ENCODE results near the gene ZC3H10. TPM values are rescaled to one million over a fixed set of nuclear protein-coding genes. Genes with fewer than 3 reads are reported as not detected.
"Not testable (repeated sequence)": the region's sequence is repeated elsewhere in the genome, so short reads cannot be mapped to it uniquely, and the experiment has no call there.

ZC3H10 gene
- total RNA-seq, 1 experiment from 2014 or later = 3.1 TPM

DNA sequence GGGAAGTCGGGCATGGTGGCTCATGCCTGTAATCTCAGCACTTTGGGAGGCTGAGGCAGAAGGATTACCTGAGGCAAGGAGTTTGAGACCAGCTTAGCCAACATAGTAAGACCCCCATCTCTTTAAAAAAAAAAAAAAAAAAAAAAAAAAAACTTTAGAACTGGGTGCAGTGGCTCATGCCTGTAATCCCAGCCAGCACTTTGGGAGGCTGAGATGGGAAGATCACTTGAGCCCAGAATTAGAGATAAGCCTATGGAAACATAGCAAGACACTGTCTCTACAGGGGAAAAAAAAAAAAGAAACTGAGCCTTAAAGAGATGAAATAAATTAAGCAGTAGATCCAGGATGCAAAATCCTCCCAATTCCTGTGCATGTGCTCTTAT is 15.4 kb upstream of the ZC3H10 start:
- no peak for DNase-seq (ENCODE audit: low read depth)

DNA sequence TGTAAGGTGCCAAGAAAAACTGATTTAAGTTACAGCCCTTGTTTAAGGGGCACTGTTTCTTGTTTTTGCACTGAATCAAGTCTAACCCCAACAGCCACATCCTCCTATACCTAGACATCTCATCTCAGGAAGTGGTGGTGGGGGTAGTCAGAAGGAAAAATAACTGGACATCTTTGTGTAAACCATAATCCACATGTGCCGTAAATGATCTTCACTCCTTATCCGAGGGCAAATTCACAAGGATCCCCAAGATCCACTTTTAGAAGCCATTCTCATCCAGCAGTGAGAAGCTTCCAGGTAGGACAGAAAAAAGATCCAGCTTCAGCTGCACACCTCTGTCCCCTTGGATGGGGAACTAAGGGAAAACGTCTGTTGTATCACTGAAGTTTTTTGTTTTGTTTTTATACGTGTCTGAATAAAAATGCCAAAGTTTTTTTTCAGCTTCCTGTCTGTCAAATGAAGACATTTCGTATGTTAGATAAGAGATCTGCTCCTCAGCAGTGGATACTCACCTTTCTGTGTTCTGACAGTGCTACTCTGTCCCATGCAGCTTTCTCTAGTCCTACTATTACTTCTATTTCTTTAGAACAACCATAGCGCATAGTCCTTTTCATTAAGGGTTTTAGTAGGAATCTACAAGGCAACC is 14.9 kb upstream of the ZC3H10 start:
- DNase-seq (ENCODE audit: low read depth) = no peak

DNA sequence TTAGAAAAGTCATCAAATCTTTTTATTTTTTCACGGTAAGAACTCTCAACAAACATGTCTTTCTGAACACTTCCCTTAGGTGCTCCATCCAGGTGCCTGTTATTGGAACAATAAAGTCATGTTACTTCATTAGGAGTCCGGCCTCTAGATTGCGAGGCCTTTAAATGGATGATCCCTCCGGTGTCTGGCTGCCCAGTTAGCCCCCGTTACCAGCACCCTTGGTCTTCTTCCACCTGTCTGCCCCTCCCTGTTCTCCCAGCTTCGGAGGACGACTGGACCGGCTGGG is 14.3 kb upstream of the ZC3H10 start:
- DNase-seq (ENCODE audit: low read depth) = no peak

DNA sequence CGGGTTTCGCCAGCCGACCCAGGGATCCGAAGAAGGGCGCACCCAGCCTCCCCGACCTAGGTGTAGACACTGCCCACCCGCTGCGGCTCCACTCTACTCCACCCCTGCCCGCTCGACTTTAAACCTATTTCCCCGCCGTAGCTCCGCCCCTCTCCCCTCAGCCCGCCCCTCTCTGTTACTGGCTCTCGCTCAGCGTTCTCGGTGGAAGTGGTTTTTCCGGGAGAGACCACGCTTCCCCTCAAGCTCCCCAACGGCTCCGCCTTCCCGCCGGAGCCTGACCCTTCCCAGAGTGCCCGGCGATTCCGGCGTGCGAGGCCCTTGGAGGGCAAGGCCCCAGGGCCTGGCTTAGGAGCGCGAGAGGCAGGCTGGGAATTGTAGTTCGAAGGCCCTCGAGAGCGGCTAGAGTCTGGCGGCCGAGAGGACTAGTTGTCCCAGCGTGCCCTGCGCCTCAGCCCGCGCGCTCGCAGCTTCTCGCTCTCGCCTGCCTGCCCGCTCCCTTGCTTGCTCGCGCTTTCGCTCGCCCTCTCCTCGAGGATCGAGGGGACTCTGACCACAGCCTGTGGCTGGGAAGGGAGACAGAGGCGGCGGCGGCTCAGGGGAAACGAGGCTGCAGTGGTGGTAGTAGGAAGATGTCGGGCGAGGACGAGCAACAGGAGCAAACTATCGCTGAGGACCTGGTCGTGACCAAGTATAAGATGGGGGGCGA is 13.8 kb upstream of the ZC3H10 start, which contains the start of gene PA2G4:
PA2G4 (plus strand) TSS at position 451 of the 706 bp plus-strand sequence; CDS start at position 630, 179 bp downstream.
- peak; percentile 98 for DNase-seq (ENCODE audit: low read depth)

DNA sequence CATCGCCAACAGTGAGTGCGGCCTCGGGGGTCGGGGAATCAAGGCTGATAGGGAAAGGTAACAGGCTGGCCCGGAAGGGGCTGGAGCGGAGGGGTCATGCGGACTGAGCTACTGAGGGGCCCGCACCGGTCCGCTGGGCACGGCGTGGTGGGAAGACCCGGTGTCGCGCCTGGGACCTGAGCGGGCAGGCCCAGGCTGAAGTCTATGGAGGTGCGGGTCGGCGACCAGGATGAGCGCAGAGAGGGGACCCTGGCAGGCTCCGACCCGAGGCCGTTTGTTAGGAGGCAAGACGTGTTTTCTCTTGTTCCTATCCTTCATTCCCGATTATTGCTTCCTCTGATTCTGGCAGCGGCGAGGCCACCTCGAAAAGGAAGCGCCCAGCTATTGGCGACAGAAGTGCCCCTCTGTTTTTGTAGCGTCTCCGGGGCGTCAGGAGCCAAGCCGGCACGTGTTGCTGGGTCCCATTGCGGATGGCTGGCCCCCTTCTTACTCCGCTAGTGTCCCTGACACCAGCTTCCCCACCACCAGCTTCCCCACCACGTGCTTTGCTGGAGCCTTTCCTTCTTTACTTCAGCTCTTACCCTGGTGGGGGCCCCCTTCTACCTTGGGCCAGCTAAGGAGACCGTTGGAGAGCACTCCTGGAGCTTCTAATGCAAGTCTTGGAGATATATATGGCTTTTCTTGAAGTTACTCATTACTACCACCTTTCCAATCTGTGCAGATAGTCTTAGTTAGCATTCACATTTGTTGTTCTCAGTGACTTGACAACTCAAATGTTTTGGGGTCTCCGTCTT is 13.1 kb upstream of the ZC3H10 start:
- peak; percentile 10 for DNase-seq (ENCODE audit: low read depth)

DNA sequence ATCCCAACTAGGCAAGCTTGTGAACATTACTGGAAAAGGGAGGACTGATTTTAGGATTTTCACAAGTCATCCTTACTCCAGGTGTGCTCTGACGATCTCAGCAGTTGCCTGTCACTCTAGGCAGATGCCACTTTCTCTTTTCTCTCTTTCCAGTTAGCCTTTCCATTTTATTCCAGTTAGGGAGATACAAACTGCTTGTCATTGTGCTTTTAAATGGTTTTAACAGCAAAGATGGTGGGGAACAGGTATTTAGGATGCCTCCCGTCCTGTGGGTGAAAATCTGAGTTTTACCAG is 12.5 kb upstream of the ZC3H10 start:
- no peak for DNase-seq (ENCODE audit: low read depth)

DNA sequence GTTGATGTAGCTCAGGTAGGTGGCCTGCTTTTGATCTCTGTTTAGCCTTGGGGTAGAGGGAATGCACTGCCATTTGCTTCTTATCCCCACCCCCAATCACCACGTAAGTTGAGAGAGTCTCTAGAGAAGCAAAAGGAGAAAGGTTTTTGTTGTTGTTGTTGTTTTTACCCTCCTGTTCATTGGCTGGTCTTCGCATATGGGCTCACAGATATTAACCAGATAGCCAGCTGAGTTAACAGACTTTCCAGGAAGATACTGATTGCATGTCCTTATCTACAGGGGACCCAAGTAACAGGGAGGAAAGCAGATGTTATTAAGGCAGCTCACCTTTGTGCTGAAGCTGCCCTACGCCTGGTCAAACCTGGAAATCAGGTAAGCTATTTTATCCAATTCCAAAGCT is 10.8 kb upstream of the ZC3H10 start:
- DNase-seq (ENCODE audit: low read depth) = no peak

DNA sequence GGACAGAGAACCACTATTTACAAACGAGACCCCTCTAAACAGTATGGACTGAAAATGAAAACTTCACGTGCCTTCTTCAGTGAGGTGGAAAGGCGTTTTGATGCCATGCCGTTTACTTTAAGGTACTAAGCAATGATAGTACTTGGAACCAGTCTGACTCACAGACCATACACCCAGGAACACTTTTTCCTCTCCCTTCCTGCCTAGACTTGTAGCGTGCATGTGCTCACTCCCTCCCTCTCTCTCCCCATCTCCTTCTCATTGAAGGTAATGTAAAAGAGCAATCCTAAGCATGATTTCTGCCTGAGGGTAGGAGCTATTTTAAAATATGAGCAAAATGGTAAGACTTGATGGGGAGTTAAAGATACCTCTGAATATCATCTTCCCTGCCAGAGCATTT is 7.5 kb upstream of the ZC3H10 start:
- DNase-seq (ENCODE audit: low read depth) = no peak

DNA sequence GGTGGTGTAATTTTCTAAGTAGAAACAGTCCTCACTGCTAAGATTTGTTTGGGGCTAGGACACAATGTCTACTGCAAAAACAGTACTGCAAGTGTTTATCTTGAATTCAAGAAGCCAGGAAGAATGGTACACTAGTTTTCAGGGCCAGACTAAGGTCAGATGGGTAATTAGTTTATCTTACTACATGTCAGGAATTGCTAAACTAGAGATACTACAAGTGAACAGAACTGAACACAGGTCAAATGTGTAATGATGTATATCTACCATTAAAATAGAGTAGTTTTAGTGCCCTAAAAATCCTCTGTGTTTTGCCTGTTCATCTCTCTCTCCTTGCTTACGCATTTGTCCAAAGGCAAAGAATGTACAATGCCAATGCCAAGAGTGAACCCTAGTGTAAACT is 4.0 kb upstream of the ZC3H10 start:
- DNase-seq (ENCODE audit: low read depth) = no peak

DNA sequence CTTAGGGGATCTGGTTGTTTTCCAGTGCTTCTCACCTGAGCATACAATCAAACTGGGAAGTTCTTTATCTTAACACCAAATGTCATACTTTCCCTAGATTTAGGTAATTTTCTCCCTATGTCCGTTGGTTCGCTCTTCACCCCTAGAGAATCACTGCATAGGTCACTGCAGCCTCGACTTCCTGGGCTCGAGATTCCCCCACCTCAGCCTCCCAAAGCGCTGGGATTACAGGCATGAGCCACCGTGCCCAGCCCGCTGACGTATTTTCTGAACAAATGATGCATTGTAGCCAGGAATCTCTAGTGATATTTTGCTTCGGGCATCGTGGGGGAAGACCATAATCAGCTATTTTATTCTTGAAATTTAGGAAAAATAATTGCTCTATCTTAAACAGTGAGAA is 2.7 kb upstream of the ZC3H10 start:
- peak; percentile 44 for DNase-seq (ENCODE audit: low read depth)

DNA sequence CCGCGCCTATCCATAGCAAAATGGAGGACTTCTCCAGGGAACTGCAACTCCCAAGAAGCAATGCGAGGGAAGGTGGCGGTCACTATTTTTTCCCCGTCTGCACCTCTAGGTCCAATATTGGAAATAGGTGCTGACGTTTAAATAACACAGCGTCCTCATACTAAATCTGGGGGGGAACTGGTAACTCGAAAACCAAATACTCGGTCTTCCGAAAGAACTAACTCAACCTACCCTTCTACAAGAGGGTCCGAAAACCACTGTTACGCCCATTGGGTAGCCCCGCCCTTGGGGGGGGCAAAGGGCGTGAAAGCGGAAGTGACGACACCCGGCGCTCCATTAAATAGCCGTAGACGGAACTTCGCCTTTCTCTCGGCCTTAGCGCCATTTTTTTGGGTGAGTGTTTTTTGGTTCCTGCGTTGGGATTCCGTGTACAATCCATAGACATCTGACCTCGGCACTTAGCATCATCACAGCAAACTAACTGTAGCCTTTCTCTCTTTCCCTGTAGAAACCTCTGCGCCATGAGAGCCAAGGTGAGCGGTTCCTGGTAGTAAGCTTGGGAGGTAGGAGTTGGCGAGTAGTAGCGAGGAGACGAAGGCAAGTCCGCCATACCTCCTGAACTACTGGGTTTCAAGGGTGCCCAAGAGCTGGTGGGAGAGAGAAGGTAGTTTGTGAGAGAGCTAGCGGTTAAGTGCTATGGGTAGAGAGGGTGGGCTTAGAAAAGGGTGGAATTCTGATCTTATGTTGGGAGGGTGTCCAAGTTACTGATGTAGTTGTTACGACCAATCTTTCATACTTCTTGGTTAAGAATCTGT is 1.6 kb upstream of the ZC3H10 start, which contains the start of gene RPL41:
RPL41 (plus strand) TSS at position 367 of the 815 bp plus-strand sequence.
- DNase-seq (ENCODE audit: low read depth) = peak; percentile 90

DNA sequence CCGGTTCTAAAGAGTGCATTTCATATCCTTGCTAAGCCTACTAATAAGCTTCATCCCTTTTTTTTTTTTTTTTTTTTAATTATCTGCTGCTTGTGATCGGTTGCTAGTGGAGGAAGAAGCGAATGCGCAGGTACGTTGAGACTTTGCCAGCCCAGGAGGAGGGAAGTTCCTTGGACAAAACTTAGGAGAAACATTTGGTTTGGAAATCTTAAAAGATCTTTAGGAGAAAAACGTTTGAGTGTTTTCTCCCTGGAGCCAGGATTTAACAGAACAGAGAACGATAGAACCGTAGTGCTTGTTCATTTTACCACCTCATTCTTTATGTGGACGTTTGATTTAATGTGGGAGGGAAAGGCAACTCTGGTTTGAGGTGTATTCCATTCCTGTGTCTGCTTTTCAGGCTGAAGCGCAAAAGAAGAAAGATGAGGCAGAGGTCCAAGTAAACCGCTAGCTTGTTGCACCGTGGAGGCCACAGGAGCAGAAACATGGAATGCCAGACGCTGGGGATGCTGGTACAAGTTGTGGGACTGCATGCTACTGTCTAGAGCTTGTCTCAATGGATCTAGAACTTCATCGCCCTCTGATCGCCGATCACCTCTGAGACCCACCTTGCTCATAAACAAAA is 872 bp upstream of the ZC3H10 start:
- not testable (repeated sequence) for DNase-seq (ENCODE audit: low read depth)

DNA sequence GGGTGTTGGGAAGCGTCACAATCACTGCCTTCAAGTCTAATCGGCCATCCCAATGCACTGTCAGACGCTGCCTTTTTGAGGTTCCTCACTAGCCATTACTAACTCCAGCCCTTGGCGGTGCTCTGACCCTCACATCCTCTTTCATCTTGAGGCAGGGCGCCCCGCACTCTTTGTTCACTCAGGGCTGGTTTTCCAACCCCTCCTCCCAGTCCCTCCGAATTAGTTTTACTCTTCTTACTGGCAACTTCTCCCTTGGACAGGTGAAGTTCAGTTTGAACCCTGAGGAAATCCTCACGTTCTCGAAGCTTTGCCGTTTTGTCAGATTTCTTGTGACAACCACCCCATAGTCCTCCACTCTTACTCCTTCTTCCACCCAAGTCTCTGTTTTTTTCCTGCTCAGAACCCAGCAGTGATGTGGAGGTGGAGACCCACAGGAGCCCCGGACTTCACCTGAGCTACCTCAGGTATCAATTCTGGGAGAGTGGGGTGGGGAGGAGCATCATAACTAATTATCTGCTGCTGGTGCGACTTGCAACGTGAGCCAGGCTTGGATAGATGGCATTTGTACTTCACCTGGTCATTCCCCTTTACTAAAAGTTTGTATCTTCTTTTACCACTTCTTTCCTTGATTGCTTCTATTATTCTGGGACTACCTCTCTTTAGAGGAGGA is 757 bp downstream of the ZC3H10 start:
- no peak for DNase-seq (ENCODE audit: low read depth)

DNA sequence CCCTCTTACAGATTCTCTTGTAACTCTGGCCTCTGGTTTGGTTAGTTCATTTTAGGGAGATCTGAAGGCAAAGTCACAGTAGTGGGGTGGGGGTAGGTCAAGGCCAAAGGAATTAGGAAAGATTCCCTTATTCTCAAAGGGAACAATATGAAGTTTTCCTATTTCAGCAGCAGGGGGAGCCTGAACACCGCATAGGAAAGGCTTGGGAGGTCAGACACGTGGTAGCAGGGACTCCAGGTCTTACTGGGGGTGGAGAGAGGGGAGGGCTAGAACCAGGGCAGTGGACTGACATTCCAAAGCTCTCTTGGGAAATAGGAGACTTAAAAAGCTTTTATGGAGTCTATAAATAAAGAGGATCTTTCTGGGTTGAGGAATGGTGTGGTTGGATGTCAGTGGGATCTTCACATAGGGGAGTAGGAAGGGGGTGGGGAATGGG is 1.3 kb downstream of the ZC3H10 start:
- peak; percentile 83 for DNase-seq (ENCODE audit: low read depth)

DNA sequence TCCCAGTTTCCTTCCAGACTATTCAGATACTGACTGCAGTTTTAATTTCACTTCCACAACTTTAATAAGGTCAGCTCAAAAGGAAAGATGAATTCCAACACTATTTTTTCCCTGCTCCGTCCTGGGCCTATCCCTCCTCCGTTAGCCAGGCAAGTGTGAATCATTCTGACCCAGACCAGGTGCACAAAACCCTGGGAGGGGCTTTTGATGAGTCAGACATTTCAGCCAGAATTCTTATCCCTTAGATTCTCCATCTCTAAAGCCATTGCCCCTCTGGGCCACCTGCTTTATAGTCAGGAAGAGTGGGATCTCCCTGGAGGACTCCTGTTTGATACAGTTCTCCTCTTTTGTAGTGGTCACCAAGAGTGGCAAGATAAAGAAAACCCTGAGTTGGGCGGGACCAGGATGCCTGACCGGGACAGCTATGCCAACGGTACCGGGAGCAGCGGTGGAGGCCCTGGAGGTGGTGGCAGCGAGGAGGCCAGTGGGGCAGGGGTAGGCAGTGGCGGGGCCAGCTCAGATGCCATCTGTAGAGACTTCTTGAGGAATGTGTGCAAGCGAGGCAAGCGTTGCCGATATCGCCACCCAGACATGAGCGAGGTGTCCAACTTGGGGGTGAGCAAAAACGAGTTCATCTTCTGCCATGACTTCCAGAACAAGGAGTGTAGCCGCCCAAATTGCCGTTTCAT is 2.2 kb downstream of the ZC3H10 start:
- DNase-seq (ENCODE audit: low read depth) = no peak

DNA sequence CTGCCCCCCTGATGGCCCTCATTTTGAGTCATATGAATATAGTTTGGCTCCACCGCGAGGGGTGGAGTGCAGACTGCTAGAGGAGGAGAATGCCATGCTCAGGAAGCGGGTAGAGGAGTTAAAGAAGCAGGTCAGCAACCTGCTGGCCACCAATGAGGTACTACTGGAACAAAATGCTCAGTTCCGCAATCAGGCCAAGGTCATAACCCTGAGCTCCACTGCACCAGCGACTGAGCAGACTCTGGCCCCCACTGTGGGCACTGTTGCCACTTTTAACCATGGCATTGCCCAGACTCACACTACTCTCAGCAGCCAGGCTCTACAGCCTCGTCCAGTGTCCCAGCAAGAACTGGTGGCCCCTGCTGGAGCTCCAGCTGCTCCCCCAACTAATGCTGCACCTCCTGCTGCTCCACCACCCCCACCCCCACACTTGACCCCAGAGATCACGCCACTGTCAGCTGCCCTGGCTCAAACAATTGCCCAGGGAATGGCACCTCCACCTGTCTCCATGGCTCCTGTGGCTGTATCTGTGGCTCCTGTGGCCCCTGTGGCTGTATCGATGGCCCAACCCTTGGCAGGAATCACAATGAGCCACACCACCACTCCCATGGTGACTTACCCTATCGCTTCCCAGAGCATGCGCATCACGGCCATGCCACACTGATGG is 3.3 kb downstream of the ZC3H10 start:
- DNase-seq (ENCODE audit: low read depth) = no peak

DNA sequence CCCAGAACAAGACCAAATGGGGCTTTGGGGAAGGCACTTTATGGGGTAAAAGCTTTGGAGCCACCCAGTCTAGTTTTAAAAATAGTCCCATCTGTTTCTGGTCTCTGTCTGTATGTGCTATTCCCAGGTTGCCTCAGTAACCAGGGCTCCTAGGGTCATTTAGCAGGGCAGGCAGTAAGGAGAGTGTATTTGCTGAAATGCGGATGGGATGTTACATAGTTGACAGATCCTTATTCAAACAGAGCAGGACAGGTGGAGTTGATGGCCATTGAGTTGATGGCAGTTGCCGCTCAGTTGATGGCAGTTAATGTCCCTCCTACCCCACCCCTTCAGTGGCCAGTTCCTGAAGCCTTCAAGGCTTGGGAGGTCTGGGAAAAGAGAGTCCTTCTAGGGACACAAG is 4.6 kb downstream of the ZC3H10 start:
- no peak for DNase-seq (ENCODE audit: low read depth)

DNA sequence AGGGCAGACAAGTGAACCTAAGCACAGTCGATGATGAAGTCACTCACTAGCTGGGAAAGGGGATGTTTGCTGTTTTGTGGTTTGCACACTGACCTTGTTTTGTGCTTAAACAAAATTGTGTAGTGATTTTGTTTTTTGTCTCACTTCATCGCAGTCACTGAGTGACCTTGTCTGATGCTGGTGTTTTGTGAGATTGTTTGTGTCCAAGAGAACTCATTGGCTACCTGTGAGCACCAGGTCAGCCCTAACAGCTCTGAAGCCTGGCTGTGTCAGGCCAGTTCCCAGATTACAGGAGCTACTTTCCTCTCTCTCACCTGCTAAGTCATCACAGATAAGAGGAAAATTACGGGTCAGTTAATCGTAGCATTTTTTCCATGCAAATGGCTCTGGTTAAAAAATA is 6.1 kb downstream of the ZC3H10 start:
- no peak for DNase-seq (ENCODE audit: low read depth)

DNA sequence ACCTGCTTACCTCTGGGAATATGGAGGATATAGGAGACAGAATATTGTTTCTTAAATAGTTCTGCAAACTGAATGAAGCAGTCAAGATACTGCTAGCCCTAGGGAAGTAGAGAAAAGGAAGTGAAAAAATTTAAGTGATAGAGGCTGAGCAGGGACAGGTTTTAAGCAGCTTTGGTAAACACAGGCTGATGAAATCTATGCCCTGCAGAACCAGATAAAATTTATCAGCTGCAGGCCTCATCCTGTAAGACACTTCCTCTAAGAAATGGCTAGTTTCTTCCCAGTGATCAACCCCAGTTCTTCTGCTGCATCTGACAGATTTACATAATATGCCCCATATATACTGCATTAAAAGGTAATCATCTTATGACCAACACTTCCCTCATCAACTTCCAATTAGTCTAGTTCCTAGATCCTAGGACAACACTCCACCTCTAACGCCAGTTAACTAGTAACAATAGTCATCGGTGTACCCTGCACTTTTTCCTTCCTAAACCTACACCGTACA is 8.7 kb downstream of the ZC3H10 start:
- DNase-seq (ENCODE audit: low read depth) = no peak

DNA sequence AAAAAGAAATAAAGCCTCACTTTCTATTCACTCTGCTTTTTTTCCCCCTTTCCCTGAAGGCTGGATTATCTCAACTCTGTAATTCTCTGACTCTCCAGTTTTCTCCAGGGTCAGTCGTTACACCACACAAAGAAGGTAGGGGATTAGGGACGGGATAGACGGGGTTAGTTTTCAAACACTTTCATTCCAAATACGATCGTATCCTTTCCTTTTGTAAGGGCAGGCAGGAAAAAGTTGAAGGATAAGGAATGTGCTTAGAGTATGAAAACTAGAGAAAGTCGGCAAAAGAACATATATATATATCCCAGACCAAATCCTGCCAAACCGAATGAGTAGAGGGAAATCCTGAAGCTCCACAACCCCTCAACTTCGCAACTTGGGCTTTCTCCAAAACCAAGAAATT is 9.4 kb downstream of the ZC3H10 start:
- no peak for DNase-seq (ENCODE audit: low read depth)

Data from RPMI7951 (cell line).